GM19463 (cell line): ENCODE data around the gene TRPM3.

Experiments
- ATAC-seq: cut with Tn5 transposase; IDR thresholded peaks from one replicate; pipeline ENCODE4 v1.9.1; 2021; ENCODE audit warnings: mild to moderate bottlenecking, moderate library complexity; ENCODE audit not compliant: unreplicated experiment

TRPM3 gene

DNA sequence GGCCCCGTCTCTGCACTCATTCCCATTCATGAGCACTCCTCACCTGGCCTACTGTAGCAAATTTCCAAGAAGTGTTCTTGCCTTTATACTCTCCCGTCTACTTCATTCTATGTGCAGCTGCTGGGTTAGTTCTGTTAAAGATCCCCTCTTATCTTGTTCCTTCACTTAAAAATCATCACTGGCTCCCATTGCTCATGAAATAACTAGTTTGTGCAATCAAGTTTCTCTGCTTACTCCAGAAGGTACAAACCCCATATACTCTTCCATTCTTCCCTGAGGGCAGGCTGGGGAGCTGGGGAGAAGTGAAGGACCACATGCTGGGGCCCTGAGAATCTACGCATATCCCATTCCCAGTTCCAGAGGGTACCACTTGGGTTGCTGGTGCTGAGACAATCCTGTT, 622.6 kb downstream of the TRPM3 start:
- ATAC-seq = no peak

GRCh38 chr9:70496244-70496643, 625.2 kb downstream of the TRPM3 start:
- no peak for ATAC-seq

DNA sequence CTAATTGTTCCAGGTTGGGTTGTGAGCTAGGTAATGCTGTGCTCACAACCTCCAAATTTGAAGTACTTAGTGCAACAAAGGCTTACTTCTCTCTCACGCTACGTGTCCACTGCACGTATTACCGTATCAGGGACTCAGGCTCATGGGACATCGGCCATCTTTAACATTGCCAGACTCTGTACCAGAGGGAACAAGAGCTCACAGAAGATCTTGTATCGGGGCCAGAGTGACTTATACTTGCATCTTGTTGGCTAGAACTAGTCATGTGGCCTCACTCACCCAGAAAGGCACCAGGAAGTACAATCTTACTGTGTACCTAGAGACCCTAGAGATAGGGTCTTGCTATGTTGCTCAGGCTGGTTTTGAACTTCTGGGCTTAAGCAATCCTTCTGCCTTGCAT, 625.9 kb downstream of the TRPM3 start:
- ATAC-seq = no peak

GRCh38 chr9:70494221-70494620, 627.2 kb downstream of the TRPM3 start:
- ATAC-seq = no peak

- ATAC-seq = no peak
Measured at GRCh38 chr9:70493029-70493428, 628.4 kb downstream of the TRPM3 start.

GRCh38 chr9:70492319-70492777, 629.1 kb downstream of the TRPM3 start:
- no peak for ATAC-seq

- ATAC-seq = no peak
Measured at GRCh38 chr9:70491426-70492318, 629.7 kb downstream of the TRPM3 start.

DNA sequence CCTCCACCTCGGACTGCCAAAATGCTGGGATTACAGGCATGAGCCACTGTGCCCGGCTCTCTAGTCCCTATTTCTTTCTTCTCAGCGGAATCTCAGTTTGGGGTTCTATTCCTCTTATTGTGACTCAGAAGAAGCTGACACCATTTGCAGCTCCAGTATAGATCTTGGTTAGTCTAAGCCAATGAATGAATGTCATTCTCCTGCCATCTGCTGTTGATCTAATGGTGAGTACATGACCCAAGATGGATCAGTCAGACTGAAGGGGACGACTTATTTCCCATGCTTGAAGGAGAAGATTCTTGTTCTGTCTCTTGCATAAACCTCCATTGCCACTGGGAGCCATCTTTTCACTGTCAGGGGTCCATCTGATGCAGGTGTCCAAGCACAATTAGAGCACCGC, 630.9 kb downstream of the TRPM3 start:
- ATAC-seq = no peak

DNA sequence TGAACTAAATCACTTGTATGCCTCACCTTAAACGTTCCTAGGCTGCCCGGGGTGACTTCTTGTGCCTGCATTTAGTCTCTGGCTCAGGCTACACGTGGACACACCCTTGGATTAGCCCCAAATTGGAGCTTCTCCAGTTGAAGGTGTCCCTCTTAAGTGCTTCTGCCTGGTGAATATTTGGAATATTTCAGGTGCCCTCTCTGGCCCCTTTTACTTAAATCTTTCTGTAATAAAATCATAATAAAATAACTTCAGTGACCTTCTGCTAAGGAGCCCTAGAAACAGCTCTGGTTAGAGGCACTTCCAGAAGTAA, 632.7 kb downstream of the TRPM3 start:
- ATAC-seq = no peak

- ATAC-seq = no peak
Measured at GRCh38 chr9:70488098-70488792, 633.2 kb downstream of the TRPM3 start.

DNA sequence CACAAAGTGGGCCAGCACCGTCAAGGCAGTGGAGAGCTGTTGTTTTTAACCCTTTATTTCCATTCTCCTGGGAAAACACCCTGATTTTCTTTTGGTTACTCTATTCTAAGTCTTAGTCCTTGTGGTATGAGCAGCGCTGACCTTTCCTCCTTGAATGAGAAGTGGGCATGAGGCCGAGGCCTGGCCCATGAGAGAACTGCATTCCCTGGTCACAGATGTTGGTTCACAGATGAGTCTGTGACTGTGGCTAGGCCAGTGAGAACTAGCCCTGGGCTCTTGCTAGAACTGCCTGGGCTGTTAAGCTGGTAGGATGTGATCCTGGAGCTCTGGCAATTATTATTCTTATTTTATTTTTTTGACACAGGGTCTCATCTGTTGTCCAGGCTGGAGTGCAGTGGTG, 635.3 kb downstream of the TRPM3 start:
- ATAC-seq = no peak

- no peak for ATAC-seq
Measured at GRCh38 chr9:70485273-70485858, 636.1 kb downstream of the TRPM3 start.

- peak; percentile 84 for ATAC-seq
Measured at GRCh38 chr9:70484232-70485130, 636.9 kb downstream of the TRPM3 start.

- ATAC-seq = no peak
Measured at GRCh38 chr9:70481471-70481870, 640.0 kb downstream of the TRPM3 start.

DNA sequence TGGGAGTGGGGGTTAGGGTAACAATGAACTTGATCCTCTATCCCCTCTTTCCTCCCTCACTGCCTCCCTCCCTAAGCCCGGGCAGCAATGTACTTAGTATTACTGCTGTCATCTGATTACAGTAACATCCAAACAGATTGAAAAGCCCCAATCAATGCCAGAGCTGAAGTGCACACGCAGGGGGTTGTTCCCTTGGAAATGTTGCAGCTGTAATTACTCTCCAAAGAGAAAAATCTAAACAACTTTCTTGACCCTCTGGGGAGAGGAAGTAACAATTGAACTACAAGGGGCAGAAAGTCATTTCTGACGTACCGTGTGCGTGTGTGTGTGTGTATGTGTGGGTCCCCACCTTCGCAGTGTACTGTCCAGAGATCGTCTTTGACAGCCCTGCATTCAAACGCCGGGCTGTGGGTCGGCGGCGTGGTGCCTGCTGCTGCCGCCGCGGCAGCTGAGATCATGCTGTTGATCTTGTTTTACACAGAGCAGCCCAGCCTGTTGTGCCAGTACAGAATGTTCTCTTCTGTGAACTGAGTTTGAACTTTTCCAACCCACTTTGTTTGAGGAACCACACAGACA, 640.9 kb downstream of the TRPM3 start:
- no peak for ATAC-seq

GRCh38 chr9:70479880-70480291, 641.5 kb downstream of the TRPM3 start:
- no peak for ATAC-seq
